Neural progenitor cell (in vitro differentiated cells): Measurements from ENCODE around the gene SNX12. TPM values are rescaled to one million over a fixed set of nuclear protein-coding genes. Genes with fewer than 3 reads are reported as not detected.

ENCODE experiments used
- DNase-seq: peaks from one replicate; pipeline ENCODE4 v3.0.0-alpha.2; 2016; ENCODE audit warnings: low spot score
- H2AFZ ChIP-seq: fragments of 200-600 bp; sonication (generic); replicated peaks from 2 replicates; pipeline ENCODE4 v1.6.1; 2016; ENCODE audit warnings: antibody characterized with exemption
- H3F3A ChIP-seq: fragments of 200-600 bp; sonication (generic); 2 replicates; pipeline ENCODE4 v1.6.1; 2016; ENCODE audit warnings: antibody characterized with exemption, low read depth
- H3K27ac ChIP-seq: fragments of 200-600 bp; sonication (generic); 2 replicates; pipeline ENCODE4 v1.5.1; 2016; ENCODE audit warnings: mild to moderate bottlenecking
- H3K27me3 ChIP-seq: fragments of 200-600 bp; sonication (generic); 2 replicates; pipeline ENCODE4 v1.6.1; 2016; ENCODE audit warnings: mild to moderate bottlenecking, moderate library complexity
- H3K36me3 ChIP-seq: fragments of 200-600 bp; sonication (generic); 2 replicates; pipeline ENCODE4 v1.5.1; 2016
- H3K4me1 ChIP-seq: fragments of 200-600 bp; sonication (generic); 2 replicates; pipeline ENCODE4 v1.6.1; 2016; ENCODE audit warnings: mixed run types
- H3K4me2 ChIP-seq: fragments of 200-600 bp; sonication (generic); 2 replicates; pipeline ENCODE4 v1.6.1; 2016
- H3K4me3 ChIP-seq: fragments of 200-600 bp; sonication (generic); 2 replicates; pipeline ENCODE4 v1.5.1; 2016
- H3K79me2 ChIP-seq: fragments of 200-600 bp; sonication (generic); 2 replicates; pipeline ENCODE4 v1.6.1; 2016; ENCODE audit warnings: low read depth
- H3K9ac ChIP-seq: fragments of 200-600 bp; sonication (generic); 2 replicates; pipeline ENCODE4 v1.6.1; 2016
- H3K9me3 ChIP-seq: fragments of 200-600 bp; sonication (generic); 2 replicates; pipeline ENCODE4 v1.5.1; 2016; ENCODE audit warnings: low read depth
- H4K20me1 ChIP-seq: fragments of 200-600 bp; sonication (generic); 2 replicates; pipeline ENCODE4 v1.6.1; 2016; ENCODE audit warnings: low read depth
- H3K27ac Mint-ChIP-seq: 3 replicates; pipeline ENCODE4 v1.8.0; 2021; ENCODE audit warnings: mixed read lengths
- H3K27me3 Mint-ChIP-seq: 2 replicates; pipeline ENCODE4 v1.8.0; 2022; ENCODE audit warnings: low read depth, mild to moderate bottlenecking, inconsistent platforms, moderate library complexity, mixed read lengths; ENCODE audit not compliant: insufficient read depth
- H3K36me3 Mint-ChIP-seq: 3 replicates; pipeline ENCODE4 v1.8.0; 2021; ENCODE audit warnings: mixed read lengths
- H3K4me1 Mint-ChIP-seq: 3 replicates; pipeline ENCODE4 v1.8.0; 2021; ENCODE audit warnings: mixed read lengths
- H3K4me3 Mint-ChIP-seq: 3 replicates; pipeline ENCODE4 v1.8.0; 2021; ENCODE audit warnings: mild to moderate bottlenecking, moderate library complexity, mixed read lengths
- H3K9me3 Mint-ChIP-seq: 3 replicates; pipeline ENCODE4 v1.8.0; 2020; ENCODE audit warnings: mixed read lengths
- CTCF ChIP-seq: fragments of 200-600 bp; sonication (generic); IDR thresholded peaks from 2 replicates; pipeline ENCODE4 v1.5.1; 2017; ENCODE audit warnings: antibody characterized with exemption, mild to moderate bottlenecking
- EZH2 ChIP-seq: fragments of 200-600 bp; sonication (generic); IDR thresholded peaks from 2 replicates; pipeline ENCODE4 v1.6.1; 2017; ENCODE audit warnings: antibody characterized with exemption, mild to moderate bottlenecking, moderate library complexity
- EZH2phosphoT487 ChIP-seq: fragments of 200-600 bp; sonication (generic); IDR thresholded peaks from 2 replicates; pipeline ENCODE4 v1.6.1; 2017; ENCODE audit warnings: antibody characterized with exemption
- total RNA-seq: library from RNA; depleted of rRNA; stranded (reverse); fragments of >200 nt; gene quantifications from 2 replicates; pipeline ENCODE4 v1.2.3, GENCODE V29; 2015; ENCODE audit warnings: low replicate concordance

SNX12 gene
- total RNA-seq, 1 donor from 2014 or later = 58.1 TPM

GRCh38 chrX:71106427-71106826 is 38.3 kb upstream of the SNX12 start, which contains the start of gene CXorf65:
CXorf65 (minus strand) TSS chrX:71106740; CDS start chrX:71106556, 184 bp downstream.
- peaks cover 30% of the 10 kb centered on the region for H3K4me1 Mint-ChIP-seq
- peaks cover 9% of the 10 kb centered on the region for H3K9me3 Mint-ChIP-seq
- TF ChIP-seq EZH2 (no peak), CTCF (no peak), EZH2phosphoT487 (no peak)
- peaks cover 2% of the 10 kb centered on the region for H3K27me3 Mint-ChIP-seq
- no peak within 1 kb of the TSS for H3K9ac ChIP-seq
- H3K9me3 ChIP-seq = no peaks in the 10 kb centered on the region
- H2AFZ ChIP-seq = no peak within 1 kb of the TSS
- no peak within 1 kb of the TSS for H3K27ac Mint-ChIP-seq
- no peak within 1 kb of the TSS for H3K27ac ChIP-seq
- H3K36me3 Mint-ChIP-seq = no peaks in the 10 kb centered on the region
- DNase-seq = no peak
- H3K4me3 ChIP-seq = no peak within 1 kb of the TSS
- H3K4me3 Mint-ChIP-seq = peak within 1 kb of the TSS; percentile 43
- H3F3A ChIP-seq = peaks cover 21% of the 10 kb centered on the region
- H3K4me1 ChIP-seq = peaks cover 16% of the 10 kb centered on the region
- H3K27me3 ChIP-seq = no peaks in the 10 kb centered on the region
- H3K79me2 ChIP-seq = no peaks in the 10 kb centered on the region
- H3K4me2 ChIP-seq = no peak within 1 kb of the TSS
- no peaks in the 10 kb centered on the region for H3K36me3 ChIP-seq
- H4K20me1 ChIP-seq = no peaks in the 10 kb centered on the region

- Mint-ChIP-seq H3K4me3 (peak overlapping the region; percentile 43), H3K27ac (no peak overlapping the region), H3K27me3 (peaks cover 2% of the 10 kb centered on the region), H3K9me3 (peaks cover 9% of the 10 kb centered on the region), H3K4me1 (peaks cover 30% of the 10 kb centered on the region), H3K36me3 (no peaks in the 10 kb centered on the region)
- Histone ChIP-seq H3K36me3 (no peaks in the 10 kb centered on the region), H3K4me1 (peaks cover 16% of the 10 kb centered on the region), H3K9me3 (no peaks in the 10 kb centered on the region), H3K27ac (no peak overlapping the region), H3K4me3 (no peak overlapping the region), H3F3A (peaks cover 21% of the 10 kb centered on the region), H3K27me3 (peaks cover 4% of the 10 kb centered on the region), H4K20me1 (no peaks in the 10 kb centered on the region), H3K4me2 (no peak overlapping the region), H2AFZ (no peak overlapping the region), H3K9ac (no peak overlapping the region), H3K79me2 (no peaks in the 10 kb centered on the region)
- TF ChIP-seq EZH2phosphoT487 (no peak), EZH2 (no peak), CTCF (no peak)
- no peak for DNase-seq
Measured at GRCh38 chrX:71105628-71106027, 37.5 kb upstream of the SNX12 start.

GRCh38 chrX:71103110-71103983 is 35.2 kb upstream of the SNX12 start:
- Mint-ChIP-seq H3K9me3 (peaks cover 12% of the 10 kb centered on the region), H3K4me1 (peaks cover 37% of the 10 kb centered on the region), H3K4me3 (peak overlapping the region; percentile 62), H3K27me3 (peaks cover 2% of the 10 kb centered on the region), H3K27ac (peak overlapping the region; percentile 47), H3K36me3 (no peaks in the 10 kb centered on the region)
- H3K9ac ChIP-seq = no peak overlapping the region
- H4K20me1 ChIP-seq = peaks cover 2% of the 10 kb centered on the region
- H3K36me3 ChIP-seq = no peaks in the 10 kb centered on the region
- peak overlapping the region; percentile 9 for H2AFZ ChIP-seq
- H3K4me1 ChIP-seq = peaks cover 22% of the 10 kb centered on the region
- no peaks in the 10 kb centered on the region for H3K79me2 ChIP-seq
- no peak overlapping the region for H3K4me3 ChIP-seq
- no peak overlapping the region for H3K27ac ChIP-seq
- H3F3A ChIP-seq = peaks cover 21% of the 10 kb centered on the region
- peaks cover 27% of the 10 kb centered on the region for H3K27me3 ChIP-seq
- TF ChIP-seq EZH2phosphoT487 = no peak
- TF ChIP-seq CTCF = no peak
- DNase-seq = peak; percentile 48
- H3K4me2 ChIP-seq = peak overlapping the region; percentile 58
- H3K9me3 ChIP-seq = no peaks in the 10 kb centered on the region
